K562 treated with DMSO at 1 percent for 24 hours (cell line): ENCODE data around the gene TRIM49B. TPM values are rescaled to one million over a fixed set of nuclear protein-coding genes. Genes with fewer than 3 reads are reported as not detected.

Source experiments
- total RNA-seq: library from RNA; unstranded; fragments of 300-600 nt; gene quantifications from 2 replicates; pipeline ENCODE4 v1.2.3, GENCODE V29; 2022; ENCODE audit warnings: low read depth; ENCODE audit not compliant: insufficient read depth

TRIM49B gene, protein sequence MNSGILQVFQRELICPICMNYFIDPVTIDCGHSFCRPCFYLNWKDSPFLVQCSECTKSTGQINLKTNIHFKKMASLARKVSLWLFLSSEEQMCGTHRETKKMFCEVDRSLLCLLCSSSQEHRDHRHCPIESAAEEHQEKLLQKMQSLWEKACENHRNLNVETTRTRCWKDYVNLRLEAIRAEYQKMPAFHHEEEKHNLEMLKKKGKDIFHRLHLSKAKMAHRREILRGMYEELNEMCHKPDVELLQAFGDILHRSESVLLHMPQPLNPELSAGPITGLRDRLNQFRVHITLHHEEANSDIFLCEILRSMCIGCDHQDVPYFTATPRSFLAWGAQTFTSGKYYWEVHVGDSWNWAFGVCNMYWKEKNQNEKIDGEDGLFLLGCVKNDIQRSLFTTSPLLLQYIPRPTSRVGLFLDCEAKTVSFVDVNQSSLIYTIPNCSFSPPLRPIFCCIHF
- total RNA-seq = not detected in 2 replicates

DNA sequence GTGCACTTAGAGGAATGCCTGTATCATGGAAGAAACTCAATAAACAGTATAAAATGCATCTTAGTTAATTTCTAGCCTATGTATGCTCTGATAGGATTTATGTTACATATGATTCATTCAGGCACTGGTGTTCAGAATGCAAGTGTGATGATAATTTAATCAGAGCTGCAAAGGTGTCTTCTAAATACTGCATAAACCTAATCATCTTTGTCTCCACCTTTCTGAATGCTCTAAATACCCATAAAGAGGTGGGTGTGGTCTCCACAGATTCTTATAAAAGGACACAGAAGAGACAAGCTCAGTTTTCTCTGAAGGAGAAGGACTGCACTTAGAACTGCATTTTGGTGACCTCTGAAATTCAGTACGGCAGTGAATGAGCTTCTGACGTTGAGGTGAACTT lies at the start of gene TRIM49B:
TRIM49B (plus strand) TSS at position 301 of the 400 bp plus-strand sequence. CDS start 2,777 bp downstream, outside the sequence.

DNA sequence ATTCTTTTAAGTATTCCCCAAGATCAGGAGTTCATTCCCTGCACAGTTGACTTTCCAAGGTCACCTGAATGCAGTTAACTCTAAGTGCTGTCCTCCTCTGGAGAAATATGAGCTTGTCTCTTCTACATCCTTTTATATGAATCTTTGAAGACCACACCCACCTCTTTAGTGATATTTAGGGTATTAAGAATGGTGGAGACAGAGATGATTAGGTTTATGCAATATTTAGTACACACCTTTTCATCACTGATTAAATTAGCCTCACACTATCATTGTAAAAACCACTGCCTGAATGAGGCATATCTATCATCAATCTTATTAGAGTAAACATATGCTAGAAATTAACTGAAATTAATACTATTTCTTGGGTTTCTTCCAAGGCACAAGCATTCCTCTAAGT lies 44.8 kb upstream of the TRIM49B start, which contains the start of gene TRIM51G:
TRIM51G (minus strand) TSS at position 101 of the 400 bp plus-strand sequence. CDS start 2,190 bp downstream, outside the sequence.

DNA sequence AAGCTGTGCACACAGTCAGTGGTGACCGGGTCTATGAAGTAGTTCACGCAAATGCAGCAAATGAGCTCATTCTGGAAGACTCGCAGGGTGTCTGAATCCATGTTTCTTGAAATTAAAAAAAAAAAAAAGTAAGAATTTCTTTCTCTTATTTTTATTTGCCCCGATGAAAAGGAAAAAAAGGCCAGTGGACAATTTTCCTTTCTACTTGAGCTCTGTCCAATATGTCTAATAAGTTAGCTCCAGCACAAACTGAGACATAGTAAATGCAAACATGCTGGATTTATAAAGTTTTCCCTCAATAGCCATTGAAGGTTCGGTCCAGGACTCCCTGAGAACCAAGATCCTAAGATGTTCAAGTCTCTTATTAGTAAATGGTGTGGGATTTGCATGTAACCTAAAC lies 30.4 kb downstream of the TRIM49B start, which contains the start of gene TRIM64C:
TRIM64C (minus strand) TSS at position 101 of the 400 bp plus-strand sequence; CDS start at position 101, 0 bp downstream.

Other genes with a start within 250 kb of the TRIM49B start
- gene TRIM51G, start 44.9 kb upstream of the TRIM49B start, total RNA-seq = not detected in 2 replicates
- gene TRIM64C, start 30.3 kb downstream of the TRIM49B start, total RNA-seq = not detected in 2 replicates
- gene FOLH1, start 179.8 kb downstream of the TRIM49B start, total RNA-seq = not detected in 2 replicates